Osteoblast (primary cell): ENCODE data around the gene CPNE4. TPM values are rescaled to one million over a fixed set of nuclear protein-coding genes. Genes with fewer than 3 reads are reported as not detected.

Source experiments
- DNase-seq: peaks from one replicate; pipeline ENCODE4 v3.0.0; 2011; ENCODE audit warnings: low spot score, mixed read lengths; ENCODE audit not compliant: insufficient read length; ENCODE audit errors: missing footprints
- H2AFZ ChIP-seq: 2 replicates; pipeline ENCODE4 v1.6.0; 2011; ENCODE audit warnings: mild to moderate bottlenecking, low read length
- H3K27ac ChIP-seq: 2 replicates; pipeline ENCODE4 v1.5.1; 2011; ENCODE audit warnings: mild to moderate bottlenecking, low read depth, low read length, moderate library complexity
- H3K27me3 ChIP-seq: 2 replicates; pipeline ENCODE4 v1.6.0; 2012; ENCODE audit warnings: mild to moderate bottlenecking, control low read depth, inconsistent platforms, low read length, moderate library complexity; ENCODE audit not compliant: insufficient read depth
- H3K36me3 ChIP-seq: 2 replicates; pipeline ENCODE4 v1.5.1; 2011; ENCODE audit warnings: mild to moderate bottlenecking, low read length, control low read depth, moderate library complexity; ENCODE audit not compliant: insufficient read depth
- H3K4me1 ChIP-seq: 2 replicates; pipeline ENCODE4 v1.5.1; 2011; ENCODE audit warnings: mild to moderate bottlenecking, low read length, control low read depth, moderate library complexity; ENCODE audit not compliant: insufficient read depth
- H3K4me2 ChIP-seq: 2 replicates; pipeline ENCODE4 v1.6.0; 2011; ENCODE audit warnings: mild to moderate bottlenecking, low read length; ENCODE audit not compliant: insufficient read depth
- H3K4me3 ChIP-seq: fragments of 200-600 bp; sonication (generic); 3 replicates; pipeline ENCODE4 v1.5.1; 2012; ENCODE audit warnings: mild to moderate bottlenecking, low read length, inconsistent platforms; ENCODE audit not compliant: insufficient read depth
- H3K79me2 ChIP-seq: 2 replicates; pipeline ENCODE4 v1.6.0; 2012; ENCODE audit warnings: mild to moderate bottlenecking, low read length, control low read depth, inconsistent platforms; ENCODE audit not compliant: insufficient read depth
- H3K9me3 ChIP-seq: 2 replicates; pipeline ENCODE4 v1.5.1; 2011; ENCODE audit warnings: low read depth, low read length, control low read depth
- H4K20me1 ChIP-seq: 2 replicates; pipeline ENCODE4 v1.6.0; 2012; ENCODE audit warnings: mild to moderate bottlenecking, low read length, control low read depth; ENCODE audit not compliant: insufficient read depth
- total RNA-seq: library from RNA; depleted of rRNA; stranded (reverse); fragments of >200 nt; gene quantifications from 2 replicates; pipeline ENCODE4 v1.2.3, GENCODE V29; 2012
- TF ChIP-seq, protein P1 (sequence below): IDR thresholded peaks from 2 replicates; pipeline ENCODE4 v1.5.1; 2011; ENCODE audit warnings: mild to moderate bottlenecking, low read depth, low read length, moderate library complexity; ENCODE audit errors: extremely low read depth

Gene CPNE4
- total RNA-seq, 1 donor = not detected

DNA sequence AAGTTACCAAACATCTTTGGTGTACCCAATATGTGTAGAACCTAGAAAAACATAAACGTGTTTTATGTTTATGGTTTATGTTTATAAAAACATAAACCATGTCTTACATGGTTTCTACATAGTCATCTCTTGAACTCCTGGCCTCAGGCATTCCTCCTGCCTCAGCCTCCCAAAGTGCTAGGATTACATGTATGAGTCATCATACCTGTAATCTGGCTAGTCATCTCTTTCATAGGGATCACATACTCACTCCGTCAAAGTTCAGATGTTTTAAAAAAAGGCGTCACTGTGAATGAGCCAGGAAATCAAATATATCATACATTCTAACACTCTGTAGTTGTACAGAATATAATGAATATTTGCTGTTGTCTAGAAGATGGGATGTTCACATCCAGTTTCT is 178.6 kb downstream of the CPNE4 start:
- Histone ChIP-seq H3K4me1 (no peaks in the 10 kb centered on the region), H2AFZ (no peak overlapping the region), H3K4me2 (no peak overlapping the region), H3K27me3 (no peaks in the 10 kb centered on the region), H3K27ac (no peak overlapping the region), H3K9me3 (no peaks in the 10 kb centered on the region), H3K36me3 (no peaks in the 10 kb centered on the region), H3K4me3 (no peak overlapping the region), H3K79me2 (no peaks in the 10 kb centered on the region), H4K20me1 (no peaks in the 10 kb centered on the region)
- DNase-seq = no peak
- TF ChIP-seq, protein P1, sequence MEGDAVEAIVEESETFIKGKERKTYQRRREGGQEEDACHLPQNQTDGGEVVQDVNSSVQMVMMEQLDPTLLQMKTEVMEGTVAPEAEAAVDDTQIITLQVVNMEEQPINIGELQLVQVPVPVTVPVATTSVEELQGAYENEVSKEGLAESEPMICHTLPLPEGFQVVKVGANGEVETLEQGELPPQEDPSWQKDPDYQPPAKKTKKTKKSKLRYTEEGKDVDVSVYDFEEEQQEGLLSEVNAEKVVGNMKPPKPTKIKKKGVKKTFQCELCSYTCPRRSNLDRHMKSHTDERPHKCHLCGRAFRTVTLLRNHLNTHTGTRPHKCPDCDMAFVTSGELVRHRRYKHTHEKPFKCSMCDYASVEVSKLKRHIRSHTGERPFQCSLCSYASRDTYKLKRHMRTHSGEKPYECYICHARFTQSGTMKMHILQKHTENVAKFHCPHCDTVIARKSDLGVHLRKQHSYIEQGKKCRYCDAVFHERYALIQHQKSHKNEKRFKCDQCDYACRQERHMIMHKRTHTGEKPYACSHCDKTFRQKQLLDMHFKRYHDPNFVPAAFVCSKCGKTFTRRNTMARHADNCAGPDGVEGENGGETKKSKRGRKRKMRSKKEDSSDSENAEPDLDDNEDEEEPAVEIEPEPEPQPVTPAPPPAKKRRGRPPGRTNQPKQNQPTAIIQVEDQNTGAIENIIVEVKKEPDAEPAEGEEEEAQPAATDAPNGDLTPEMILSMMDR = no peak

GRCh38 chr3:131850223-131850622 is 184.6 kb downstream of the CPNE4 start:
- TF ChIP-seq, protein P1 = no peak
- Histone ChIP-seq H2AFZ (no peak overlapping the region), H3K4me1 (no peaks in the 10 kb centered on the region), H3K36me3 (no peaks in the 10 kb centered on the region), H4K20me1 (no peaks in the 10 kb centered on the region), H3K9me3 (no peaks in the 10 kb centered on the region), H3K4me2 (no peak overlapping the region), H3K79me2 (no peaks in the 10 kb centered on the region), H3K27ac (no peak overlapping the region), H3K27me3 (no peaks in the 10 kb centered on the region), H3K4me3 (no peak overlapping the region)
- DNase-seq = no peak

- Histone ChIP-seq H2AFZ (no peak overlapping the region), H3K9me3 (no peaks in the 10 kb centered on the region), H3K4me1 (no peaks in the 10 kb centered on the region), H4K20me1 (no peaks in the 10 kb centered on the region), H3K79me2 (no peaks in the 10 kb centered on the region), H3K4me3 (no peak overlapping the region), H3K27ac (no peak overlapping the region), H3K27me3 (no peaks in the 10 kb centered on the region), H3K4me2 (no peak overlapping the region), H3K36me3 (no peaks in the 10 kb centered on the region)
- DNase-seq = no peak
- TF ChIP-seq, protein P1 = no peak
These were observed 185.2 kb downstream of the CPNE4 start for GRCh38 chr3:131849616-131850015.

DNA sequence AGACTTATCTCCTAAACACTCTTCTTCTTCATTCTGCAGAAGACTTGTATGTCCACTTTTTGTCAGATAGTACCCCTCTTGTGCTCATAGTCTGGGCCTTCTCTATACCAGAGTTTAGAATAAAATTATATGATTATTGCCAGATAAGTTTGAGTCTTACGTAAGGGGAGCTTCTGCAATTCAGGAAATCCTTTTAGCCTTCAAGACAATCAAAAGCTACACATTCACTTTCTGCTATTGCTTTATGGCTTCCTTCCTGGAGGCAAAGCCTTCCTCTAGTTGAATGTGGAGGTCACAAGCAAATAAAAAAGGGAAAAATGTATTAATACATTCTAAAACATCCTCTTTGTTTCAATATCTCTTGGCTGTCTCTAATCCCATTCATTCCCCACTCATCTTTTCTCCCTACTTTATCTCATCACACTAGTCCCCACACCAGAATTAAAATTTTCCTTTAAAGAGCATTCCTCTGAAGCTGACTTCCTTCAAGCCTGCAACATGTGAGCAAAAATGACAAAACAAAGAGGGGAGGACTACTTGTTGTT is 186.8 kb downstream of the CPNE4 start:
- Histone ChIP-seq H3K79me2 (no peaks in the 10 kb centered on the region), H3K27ac (no peak overlapping the region), H4K20me1 (no peaks in the 10 kb centered on the region), H3K4me3 (no peak overlapping the region), H3K9me3 (no peaks in the 10 kb centered on the region), H3K4me2 (no peak overlapping the region), H3K36me3 (no peaks in the 10 kb centered on the region), H3K4me1 (no peaks in the 10 kb centered on the region), H3K27me3 (no peaks in the 10 kb centered on the region), H2AFZ (no peak overlapping the region)
- no peak for DNase-seq
- TF ChIP-seq, protein P1 = no peak
